Measurements from ENCODE around the gene COPE. TPM values are rescaled to one million over a fixed set of nuclear protein-coding genes. Genes with fewer than 3 reads are reported as not detected.

The COPE gene
- total RNA-seq, 1 experiment from 2014 or later, result 408 TPM

GRCh38 chr19:18931316-18932162 lies 12.4 kb upstream of the COPE start:
- H2AFZ ChIP-seq (ENCODE audit: low read length), result no peak overlapping the region
- no peaks in the 10 kb centered on the region for H3K4me1 ChIP-seq (ENCODE audit: insufficient read depth, low read length)
- intact Hi-C loops (cut with micrococcal nuclease), result no loop called here
- no peak for DNase-seq
- no TSS peak for BruUV-seq (replicated peaks)
- no peak overlapping the region for H3K4me3 ChIP-seq (ENCODE audit: low read length)
- no peaks in the 10 kb centered on the region for H3F3A ChIP-seq (ENCODE audit: low read length, unreplicated experiment)
- ChIA-PET CTCF (no interaction called here), POLR2A (ENCODE audit: unreplicated experiment) (no interaction called here)
- no peak for TF ChIP-seq EZH2phosphoT487 (IDR thresholded peaks at IDR 0.05; ENCODE audit: borderline replicate concordance, low read length)
- no peak for TF ChIP-seq EZH2 (IDR thresholded peaks at IDR 0.05; ENCODE audit: low read length, unreplicated experiment)
- TF ChIP-seq CTCF (conservative IDR thresholded peaks at IDR 0.05; ENCODE audit: low read depth, low read length), result no peak
- H3K9me3 ChIP-seq (ENCODE audit: low read length), result no peaks in the 10 kb centered on the region
- H4K20me1 ChIP-seq (ENCODE audit: low read length), result no peaks in the 10 kb centered on the region
- no peak overlapping the region for H3K27ac ChIP-seq (ENCODE audit: low read length)
- H3K27me3 ChIP-seq (ENCODE audit: low read length), result no peaks in the 10 kb centered on the region
- no peak overlapping the region for H3K4me2 ChIP-seq (ENCODE audit: low read length)
- no peak for ATAC-seq
- H3K79me2 ChIP-seq (ENCODE audit: low read length), result no peaks in the 10 kb centered on the region
- peaks cover 16% of the 10 kb centered on the region; the same call in 1 of the 2 replicates for H3K36me3 ChIP-seq (ENCODE audit: low read depth, low read length)
- H3K9ac ChIP-seq (ENCODE audit: low read length), result no peak overlapping the region
- H3K9me2 ChIP-seq (replicated peaks; ENCODE audit: low read length), result no peaks in the 10 kb centered on the region

GRCh38 chr19:18929311-18929710 lies 10.1 kb upstream of the COPE start:
- BruUV-seq (replicated peaks), result no TSS peak
- Histone ChIP-seq H3K9me3 (ENCODE audit: low read length) (no peaks in the 10 kb centered on the region), H3K4me2 (ENCODE audit: low read length) (no peak overlapping the region), H3K4me3 (ENCODE audit: low read length) (no peak overlapping the region), H3K9me2 (replicated peaks; ENCODE audit: low read length) (no peaks in the 10 kb centered on the region), H3K9ac (ENCODE audit: low read length) (no peak overlapping the region), H3F3A (ENCODE audit: low read length, unreplicated experiment) (no peaks in the 10 kb centered on the region), H2AFZ (ENCODE audit: low read length) (no peak overlapping the region), H3K36me3 (ENCODE audit: low read depth, low read length) (peaks cover 28% of the 10 kb centered on the region; the same call in 1 of the 2 replicates), H3K79me2 (ENCODE audit: low read length) (no peaks in the 10 kb centered on the region), H3K4me1 (ENCODE audit: insufficient read depth, low read length) (no peaks in the 10 kb centered on the region), H4K20me1 (ENCODE audit: low read length) (no peaks in the 10 kb centered on the region), H3K27ac (ENCODE audit: low read length) (no peak overlapping the region), H3K27me3 (ENCODE audit: low read length) (no peaks in the 10 kb centered on the region)
- no peak for DNase-seq
- CTCF ChIA-PET, result no interaction called here
- no peak for ATAC-seq
- POLR2A ChIA-PET (ENCODE audit: unreplicated experiment), result interaction anchor here (0.6 kb wide), 1 partner anchor 71 kb away, joined by 4 read pairs; no protein-coding TSS in a partner anchor
- no peak for TF ChIP-seq CTCF (conservative IDR thresholded peaks at IDR 0.05; ENCODE audit: low read depth, low read length)
- no peak for TF ChIP-seq EZH2 (IDR thresholded peaks at IDR 0.05; ENCODE audit: low read length, unreplicated experiment)
- no peak for TF ChIP-seq EZH2phosphoT487 (IDR thresholded peaks at IDR 0.05; ENCODE audit: borderline replicate concordance, low read length)
- intact Hi-C loops (cut with micrococcal nuclease), result no loop called here

All from PC-3 (cell line).